Fibroblast of skin of back (primary cell): Measurements from ENCODE around the gene DRD1.
A peak's percentile ranks its signal among the peaks of the same experiment; 100 is the strongest.
"Not testable (repeated sequence)": the region's sequence is repeated elsewhere in the genome, so short reads cannot be mapped to it uniquely, and the experiment has no call there.

Experiments
- DNase-seq: peaks from one replicate; pipeline ENCODE4 v3.0.0-alpha.2; 2013

Gene DRD1

DNA sequence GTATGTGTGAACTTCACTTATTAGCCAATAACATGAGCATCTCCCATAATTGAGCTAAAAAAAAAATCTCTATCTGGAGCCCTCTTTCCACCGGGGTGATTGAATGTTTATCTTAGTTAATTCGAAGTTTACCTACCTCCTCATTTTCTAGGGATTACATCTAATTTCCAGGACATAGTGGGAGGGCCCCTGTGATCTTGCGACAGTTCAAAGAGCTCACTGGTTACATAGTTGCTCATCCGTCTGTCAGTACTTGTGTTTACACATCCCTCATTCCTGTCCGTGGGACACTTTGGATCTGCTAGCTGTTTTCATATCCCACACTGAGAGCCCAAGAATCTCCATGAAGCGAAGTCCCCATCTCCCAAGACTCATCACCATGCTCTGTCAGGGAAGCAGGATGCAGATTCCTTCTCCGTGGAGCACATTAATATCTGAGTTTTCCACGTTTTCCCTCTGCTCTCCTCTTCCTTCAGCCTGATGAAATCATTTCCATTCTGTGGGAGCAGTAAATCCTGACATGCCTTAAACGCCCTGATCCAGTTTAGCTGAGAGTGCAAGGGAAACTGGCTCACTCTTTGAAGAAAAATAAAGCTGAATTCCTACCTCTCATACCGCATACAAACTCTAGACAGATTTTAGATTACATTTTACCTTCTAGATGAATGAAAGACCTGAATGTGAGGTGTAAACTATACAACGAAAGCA, 24.2 kb upstream of the DRD1 start:
- no peak for DNase-seq

DNA sequence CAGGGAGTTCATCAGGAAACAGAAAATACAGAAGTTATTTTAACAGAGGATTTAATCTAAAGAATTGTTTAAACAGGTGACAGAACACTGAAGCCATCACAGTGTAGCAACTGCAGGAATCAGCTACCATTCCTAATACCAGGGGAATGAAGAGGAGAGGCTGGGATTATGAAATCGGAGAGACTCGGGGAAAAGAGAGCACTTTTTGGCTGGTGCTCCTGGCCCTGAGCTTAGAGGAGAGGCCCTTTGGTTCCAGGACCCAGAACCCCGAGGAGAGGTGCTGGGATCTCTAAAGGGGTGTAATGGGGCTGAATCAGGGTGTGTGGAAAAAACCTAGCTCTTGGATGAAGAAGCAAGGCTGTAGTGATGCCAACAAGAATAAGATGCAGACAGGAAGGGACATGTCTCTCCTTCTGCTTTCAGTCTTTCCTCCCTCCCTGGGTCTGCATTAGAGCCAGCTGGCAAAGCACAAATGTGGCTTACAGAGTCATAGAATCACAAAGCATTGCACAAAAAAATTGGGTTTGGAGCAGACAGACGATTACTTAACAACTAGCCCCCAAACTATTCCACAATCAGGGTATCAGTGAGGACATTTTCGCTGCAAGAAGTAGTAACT, 22.8 kb upstream of the DRD1 start:
- no peak for DNase-seq

DNA sequence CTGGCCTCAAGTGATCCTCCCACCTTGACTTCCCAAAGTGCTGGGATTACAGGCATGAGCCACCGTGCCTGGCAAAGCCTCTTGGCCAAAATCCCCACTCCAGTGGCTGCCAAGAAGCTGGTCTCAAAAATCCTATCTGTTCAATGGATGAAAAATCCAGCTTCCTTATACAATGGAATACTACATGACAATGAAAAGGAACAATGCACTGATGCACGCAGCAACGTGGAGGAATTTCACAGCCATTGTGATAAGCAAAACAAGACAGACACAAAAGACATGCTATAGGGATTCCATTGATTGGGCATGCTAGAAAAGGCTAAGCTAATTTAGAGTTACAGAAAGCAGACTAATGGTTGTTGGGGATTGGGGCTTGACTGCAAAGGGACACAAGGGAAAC, 21.3 kb upstream of the DRD1 start:
- DNase-seq, result no peak

DNA sequence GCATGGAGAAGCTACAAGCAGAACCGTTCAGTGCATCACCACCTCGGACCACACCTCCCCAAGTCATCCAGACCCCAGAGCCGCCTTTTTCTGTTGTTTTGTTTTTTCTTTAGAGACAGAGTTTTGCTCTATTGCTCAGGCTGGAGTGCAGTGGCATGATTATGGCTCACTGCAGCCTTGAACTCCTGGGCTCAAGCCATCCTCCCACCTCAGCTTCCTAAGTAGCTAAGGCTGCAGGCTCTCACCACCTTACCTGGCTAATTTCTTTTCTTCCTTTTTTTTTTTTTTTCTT, 20.9 kb upstream of the DRD1 start:
- no peak for DNase-seq

DNA sequence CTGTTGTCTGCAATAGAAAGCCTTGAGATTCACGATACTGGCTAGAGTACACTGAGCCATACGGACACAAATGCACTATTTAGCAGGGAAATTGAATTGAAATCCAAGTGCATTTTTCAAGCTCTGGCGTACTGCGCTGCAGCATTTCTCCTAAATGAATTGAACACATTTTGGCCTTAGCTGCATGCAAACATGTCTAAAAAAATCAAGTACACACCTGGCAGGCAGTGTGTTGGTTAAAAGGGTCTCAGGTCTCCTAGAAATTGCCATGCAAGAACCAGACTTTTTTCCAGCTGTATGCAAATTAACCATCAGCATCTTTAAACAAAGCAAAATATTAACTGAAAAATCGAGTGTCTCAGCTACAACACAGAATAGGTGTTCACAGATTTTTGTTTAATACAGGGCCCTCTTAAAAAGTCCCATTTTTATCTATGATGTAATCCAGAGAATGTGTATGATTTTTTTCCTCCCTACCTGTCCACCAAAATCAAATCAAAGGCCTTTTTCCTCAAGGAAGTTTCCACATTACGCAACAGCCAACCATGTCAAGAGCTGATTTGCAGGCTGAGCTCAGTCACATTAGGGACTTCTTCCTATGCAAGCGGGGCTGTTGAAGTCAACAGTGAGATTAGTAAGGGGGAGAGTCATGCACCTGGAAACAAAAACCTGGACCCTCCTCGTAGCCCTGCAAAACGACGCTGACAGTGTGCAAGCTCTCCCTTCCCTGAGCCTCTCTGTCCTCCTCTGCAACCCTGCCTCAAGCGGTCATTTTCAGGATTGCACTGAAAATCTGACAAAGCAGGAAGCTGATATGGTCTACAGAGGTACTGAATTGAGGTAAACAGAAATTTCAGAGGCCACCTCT, 20.3 kb upstream of the DRD1 start:
- DNase-seq, result peak; percentile 46

DNA sequence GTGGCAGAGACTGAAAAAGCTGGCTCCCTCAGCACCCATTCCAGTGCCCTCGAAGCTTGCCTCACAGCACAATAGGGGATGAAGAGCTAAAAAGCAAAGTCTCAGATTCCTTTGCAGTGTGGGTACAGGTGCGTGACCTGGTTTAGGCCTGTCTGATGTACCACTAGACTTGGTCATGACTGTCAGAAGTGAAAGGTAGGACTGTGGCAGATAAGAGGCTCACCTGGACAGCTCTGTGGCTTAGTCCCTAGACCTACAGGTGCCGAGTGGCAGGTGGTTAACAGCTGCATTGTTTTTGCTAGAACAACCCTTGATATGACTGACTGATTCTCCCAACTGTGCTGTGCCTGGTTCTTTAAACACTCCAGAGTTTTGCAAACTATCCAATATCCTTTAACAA, 19.7 kb upstream of the DRD1 start:
- no peak for DNase-seq

DNA sequence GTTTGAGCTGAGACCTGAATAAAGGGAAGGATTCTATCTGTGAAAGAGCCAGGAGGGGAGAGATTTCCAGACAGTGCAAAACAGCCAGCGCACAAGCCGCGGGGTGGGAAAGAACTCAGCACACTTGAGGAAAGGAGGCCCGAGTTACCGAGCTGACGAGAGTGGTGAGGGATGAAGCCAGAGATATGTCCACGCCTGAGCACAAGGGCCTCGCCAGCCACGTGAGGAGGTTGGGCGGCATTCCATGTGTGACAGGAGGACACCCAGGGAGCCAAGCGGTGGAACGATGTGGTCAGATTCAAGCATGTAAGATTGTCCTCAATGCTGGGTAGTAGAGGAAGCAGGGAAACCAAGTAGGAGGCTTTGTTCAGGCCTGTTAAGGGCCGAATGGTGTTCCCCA, 17.4 kb upstream of the DRD1 start:
- DNase-seq, result no peak

DNA sequence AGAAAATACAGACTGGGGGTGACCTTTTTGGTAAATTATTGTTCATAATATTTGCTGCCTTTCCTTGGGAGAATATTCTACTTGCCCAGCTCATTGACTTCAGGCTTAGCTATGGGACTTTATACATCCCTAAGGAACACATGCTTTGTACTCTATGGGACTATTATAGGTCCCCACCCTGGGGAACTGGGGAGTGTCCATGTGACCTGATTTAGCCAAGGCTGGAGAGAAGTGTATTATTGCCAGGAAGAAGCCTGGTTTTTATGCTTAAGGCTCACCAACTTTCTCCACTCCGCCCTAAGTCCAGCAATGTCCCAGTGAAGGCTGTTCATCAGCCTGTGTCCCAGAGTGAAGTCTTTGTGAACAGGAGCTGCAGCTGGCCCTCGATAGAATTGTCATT, 16.6 kb upstream of the DRD1 start:
- no peak for DNase-seq

DNA sequence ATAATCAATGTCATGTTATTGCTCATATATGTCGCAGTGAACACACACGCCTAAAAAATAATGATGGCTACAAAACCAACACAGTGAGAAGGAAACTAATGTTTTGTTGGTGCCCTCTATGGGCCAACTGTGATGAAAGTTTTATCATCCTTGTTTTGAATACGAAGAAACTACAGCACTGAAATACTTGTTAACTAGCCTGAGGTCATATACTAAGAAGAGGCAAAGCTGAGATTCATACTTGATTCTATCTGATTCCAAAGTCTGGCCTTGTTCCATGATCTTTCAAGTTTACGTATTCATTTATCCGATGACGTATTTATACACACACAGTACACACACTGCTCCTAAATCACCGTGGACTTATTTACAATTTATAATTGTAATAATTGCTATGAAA, 16.1 kb upstream of the DRD1 start:
- DNase-seq, result peak; percentile 18

DNA sequence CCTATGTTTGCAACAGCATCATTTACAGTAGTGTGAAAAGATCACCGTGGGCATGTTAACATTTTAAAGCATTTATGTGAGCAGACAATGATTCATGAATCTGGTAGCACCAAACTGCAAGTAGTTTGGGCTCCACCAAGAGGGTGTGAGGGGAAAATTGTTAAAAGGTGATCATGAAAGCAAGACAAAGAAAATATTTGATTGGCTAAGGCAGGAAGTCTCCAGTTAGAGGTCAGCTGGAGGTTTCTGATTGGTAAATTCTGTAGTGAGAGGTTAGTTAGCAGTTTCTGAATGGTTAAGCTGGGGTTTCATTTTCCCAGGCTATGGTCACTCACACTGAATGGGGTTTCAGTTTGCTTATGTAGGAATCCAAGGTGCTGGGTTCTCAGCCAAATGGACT, 13.5 kb upstream of the DRD1 start:
- no peak for DNase-seq

DNA sequence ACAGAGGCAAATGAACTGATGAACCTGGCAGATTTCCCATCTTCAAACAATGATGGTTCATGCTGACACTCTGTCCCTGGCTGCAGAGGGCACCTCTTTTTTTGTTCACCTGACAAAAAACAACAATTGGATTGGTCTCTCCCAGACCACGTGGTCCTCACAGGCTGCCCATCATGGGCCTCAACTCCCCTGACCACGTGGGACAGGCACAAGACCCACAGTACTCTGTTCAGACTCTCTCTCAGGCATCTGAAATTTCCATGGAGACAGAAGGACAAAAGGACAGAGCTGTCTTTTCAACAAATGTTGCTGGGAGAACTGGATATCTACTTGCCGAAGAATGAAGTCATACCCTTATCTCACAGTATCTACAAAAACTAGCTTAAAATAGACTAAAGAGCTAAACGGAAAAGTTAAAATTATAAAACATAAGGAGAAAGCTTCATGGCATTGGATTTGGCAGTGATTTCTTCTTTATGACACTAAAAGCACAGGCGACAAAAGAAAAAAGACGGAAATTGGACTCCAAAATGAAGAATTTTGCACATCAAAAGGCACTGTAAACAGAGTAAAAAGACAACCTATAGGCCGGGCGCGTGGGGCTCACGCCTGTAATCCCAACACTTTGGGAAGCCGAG, 12.2 kb upstream of the DRD1 start:
- DNase-seq, result no peak

DNA sequence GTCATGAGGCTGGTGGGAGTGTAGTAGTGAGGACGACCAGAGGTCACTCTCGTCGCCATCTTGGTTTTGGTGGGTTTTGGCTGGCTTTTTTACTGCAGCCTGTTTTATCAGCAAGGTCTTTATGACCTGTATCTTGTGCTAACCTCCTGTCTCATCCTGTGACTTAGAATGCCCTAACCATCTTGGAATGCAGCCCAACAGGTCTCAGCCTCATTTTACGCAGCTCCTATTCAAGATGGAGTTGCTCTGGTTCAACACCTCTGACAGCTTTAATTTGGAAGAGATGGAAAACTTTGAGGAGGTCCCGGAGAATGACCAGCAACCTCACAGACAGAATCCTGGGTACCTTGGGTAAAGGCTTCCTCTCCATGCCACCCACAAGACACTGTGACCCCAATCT, 10.4 kb upstream of the DRD1 start:
- DNase-seq, result not testable (repeated sequence)

DNA sequence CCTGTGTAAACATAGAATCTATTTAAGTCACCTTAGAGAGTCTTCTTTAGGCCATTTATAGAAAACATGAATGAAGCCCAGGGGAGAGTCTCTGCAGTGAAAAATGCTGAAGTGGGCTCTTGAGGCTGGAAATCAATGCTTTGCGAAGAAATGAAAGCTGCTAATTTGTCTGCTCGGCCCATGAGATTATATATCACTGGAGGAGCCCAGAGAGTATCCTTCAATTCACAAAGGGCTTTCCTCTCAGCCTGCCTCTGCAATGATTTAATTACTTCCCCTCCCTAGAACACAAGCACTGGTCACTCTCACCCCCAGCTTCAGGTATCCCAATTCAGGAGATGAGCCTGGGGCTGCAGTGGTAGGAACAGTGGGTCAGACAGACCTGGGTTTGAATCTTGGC, 8.2 kb upstream of the DRD1 start:
- no peak for DNase-seq

DNA sequence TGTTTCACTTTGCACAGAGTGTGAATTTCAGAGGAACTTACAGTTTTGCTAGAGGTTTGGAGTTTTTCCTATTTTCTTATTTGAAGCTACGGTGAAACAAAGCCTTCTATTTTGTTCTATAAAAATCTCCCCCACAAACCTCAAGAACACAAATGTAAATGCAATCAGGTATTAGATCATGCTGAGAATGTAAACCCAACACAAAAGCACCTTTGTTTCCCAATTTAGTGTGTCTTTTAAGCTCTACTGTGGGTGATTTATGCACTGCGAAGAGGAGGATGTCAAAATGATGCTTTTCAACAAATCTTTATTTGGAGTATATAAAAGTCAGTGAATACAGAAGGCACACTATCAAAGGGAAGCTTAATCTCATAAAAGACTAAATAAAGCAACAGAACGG, 4.3 kb upstream of the DRD1 start:
- no peak for DNase-seq

DNA sequence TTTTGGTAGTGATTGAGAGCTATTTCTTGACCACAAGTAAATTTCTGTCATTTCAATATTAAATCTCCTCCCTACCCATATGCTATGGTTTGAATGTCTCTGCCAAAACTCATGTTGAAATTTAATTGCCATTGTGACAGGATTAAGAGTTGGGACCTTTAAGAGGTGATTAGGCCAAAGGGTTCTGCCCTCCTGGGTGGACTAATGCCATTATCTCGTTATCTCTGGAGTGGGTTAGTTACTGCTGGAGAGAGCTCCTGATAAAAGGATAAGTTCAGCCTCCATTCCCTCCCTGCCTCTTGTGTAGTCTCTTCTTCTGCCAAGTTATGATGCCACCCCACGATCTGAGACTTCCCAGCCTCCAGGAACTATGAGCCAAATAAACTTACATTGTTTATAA, 3.6 kb upstream of the DRD1 start:
- DNase-seq, result no peak

DNA sequence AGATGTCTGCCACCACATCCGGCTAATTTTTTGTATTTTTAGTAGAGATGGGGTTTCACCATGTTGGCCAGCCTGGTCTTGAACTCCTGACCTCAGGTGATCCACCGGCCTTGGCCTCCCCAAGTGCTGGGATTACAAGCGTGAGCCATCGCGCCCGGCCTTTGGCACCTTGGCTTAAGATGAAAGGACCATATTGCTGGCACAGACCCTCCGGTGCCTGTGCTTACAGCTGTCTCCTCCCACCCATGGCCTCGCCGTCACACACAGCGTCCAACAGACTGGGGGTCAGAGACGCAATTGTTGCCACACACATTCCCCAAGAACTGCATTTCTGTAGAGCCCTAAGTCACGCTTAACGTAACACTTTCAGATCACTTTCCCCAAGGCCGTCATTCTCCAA, 2.4 kb upstream of the DRD1 start:
- not testable (repeated sequence) for DNase-seq

DNA sequence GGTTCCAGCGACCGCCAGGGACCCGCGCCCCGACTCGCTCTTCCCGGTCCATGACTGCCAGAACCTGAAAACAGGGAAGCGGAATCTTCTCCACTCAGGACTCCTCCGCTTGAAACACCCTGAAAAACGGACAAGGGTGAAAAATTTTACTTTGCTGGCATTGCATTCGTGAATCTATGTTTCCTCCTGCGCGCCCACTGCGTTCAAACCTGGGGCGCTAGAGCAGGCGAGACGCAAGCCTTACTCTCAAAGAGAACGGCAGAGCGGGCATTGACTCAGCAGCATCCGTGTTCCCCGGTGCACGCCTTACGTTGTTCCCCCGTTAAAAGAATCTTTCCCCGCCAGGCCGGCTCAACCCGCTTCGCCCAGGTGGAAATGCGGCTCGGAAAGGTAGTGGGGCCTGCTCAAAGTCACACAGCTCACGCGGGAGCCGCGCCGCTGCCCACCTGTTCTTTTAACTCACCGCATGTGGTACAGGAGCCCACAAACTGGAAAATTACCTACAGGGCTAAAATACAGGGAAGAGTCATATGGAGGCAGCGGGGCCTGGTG, 999 bp upstream of the DRD1 start:
- no peak for DNase-seq

DNA sequence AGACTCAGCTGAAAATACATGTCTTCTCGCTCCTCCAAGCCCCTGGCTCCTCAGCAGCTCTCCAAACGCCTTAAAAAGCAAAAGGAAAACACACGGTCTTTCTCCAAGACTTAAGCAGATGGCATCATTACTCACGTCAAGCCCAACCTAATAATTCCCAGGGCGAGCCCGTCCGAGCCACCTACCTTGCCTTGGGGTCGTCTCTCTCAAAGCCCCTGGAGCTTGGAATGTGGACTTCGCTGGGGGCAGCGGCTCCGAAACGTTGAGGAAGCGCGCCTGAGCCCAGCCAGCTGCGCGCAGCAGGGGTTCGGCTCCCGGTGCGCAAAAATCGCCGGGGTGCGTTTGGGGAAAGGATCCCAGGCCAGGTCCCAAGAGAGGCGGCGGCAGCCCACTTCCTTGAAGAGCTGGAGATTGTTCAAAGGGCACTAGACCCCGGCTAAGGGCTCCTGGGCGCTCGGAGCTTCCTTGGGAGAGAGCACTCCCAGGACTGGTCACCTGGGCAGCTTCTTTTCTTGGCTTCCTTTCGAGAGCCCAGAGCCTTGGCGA, 395 bp downstream of the DRD1 start:
- no peak for DNase-seq

DNA sequence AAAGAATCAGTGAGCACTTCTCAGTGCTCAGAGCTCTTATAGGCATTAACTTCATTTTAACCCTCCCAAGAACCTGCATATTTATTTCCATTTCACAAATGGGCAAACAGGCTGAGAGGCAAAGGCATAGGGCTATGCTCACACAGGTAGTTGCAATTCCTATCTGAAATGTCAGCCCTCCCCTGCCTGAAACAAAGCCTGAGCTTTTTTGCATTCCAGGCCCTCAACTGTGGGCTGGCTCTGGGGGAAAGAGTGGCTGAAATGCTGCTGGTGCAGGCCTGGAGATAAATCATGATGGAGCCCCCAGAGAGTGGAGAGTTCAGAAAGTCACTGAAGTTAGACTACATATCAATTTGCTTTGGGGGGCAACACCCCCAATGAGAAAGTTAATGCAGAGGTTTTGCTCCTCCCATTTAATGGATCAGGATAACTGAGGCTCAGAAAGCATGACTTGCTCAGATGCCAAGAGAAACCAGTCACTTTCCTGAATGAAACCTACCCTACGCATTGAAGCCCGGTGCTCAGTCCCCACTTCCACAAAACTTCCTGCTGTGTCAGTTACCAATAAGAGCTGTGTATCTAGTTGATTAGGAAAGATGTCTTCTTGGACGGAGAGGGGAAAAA, 5.6 kb downstream of the DRD1 start:
- no peak for DNase-seq

DNA sequence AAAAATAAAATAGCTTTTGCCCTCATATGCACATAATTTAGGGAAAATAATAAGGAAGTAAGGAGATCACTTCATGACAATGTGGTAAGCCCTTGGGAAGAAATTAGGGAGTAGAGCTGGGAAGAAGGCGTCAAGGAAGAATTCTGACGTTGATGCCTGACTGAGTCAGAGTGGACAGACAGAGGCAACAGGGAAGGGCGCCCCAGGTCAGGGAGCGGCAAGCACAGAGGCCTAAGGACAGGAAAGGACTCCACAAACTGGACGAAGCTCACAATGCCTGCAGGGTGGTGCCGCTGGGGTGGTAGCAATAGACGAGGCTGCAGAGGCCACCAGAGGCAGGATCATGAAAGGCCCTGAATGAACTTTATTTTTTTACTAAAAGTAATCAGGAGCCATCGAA, 7.6 kb downstream of the DRD1 start:
- no peak for DNase-seq

DNA sequence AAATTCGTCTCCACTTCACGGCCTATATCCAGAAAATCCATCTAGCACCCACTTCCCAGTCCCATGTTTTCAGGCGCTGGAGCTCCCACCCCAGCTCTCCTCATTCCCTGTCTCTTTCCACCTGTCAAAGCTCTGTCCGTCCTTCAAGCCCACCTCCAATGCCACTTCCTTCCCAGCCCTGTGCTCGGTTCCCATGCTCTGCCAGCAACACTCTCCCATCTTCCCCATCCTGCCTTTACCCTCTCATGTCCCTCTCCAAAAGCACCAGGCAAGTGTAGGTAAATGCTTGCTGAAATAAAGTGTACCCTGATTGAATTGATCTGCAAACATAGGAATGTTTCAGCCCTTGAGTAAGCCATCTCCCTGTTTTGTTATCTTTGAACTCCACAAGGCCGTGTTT, 9.2 kb downstream of the DRD1 start:
- DNase-seq, result no peak

DNA sequence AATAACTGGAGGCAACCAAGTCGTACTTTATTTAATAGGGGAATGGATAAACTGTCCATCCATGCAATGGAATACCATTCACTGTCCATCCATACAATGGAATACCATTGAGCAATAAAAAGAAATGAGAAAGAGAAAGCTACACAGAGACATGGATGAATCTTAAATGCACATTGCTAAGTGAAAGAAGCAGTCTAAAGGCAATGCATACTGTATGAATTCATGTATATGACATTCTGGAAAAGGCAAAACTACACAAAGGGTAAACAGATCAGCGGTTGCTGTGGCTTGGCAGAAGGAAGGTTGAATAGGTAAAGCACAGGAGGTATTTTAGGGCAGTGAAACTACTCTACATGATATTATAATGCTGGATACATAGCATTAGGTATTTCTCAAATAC, 16.2 kb downstream of the DRD1 start:
- DNase-seq, result no peak

DNA sequence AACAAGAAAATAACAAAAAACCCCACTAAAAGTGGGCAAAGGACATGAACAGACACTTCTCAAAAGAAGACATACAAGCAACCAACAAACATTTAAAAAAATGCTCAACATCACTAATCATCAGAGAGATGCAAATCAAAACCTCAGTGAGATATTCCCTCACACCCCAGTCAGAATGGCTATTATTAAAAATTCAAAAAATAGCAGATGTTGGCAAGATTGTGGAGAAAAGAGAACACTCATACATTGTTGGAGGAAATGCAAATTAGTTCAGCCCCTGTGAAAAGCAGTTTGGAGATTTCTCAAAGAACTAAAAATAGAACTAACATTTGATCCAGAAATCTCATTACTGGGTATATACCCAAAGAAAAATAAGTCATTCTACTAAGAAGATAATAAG, 19.4 kb downstream of the DRD1 start:
- not testable (repeated sequence) for DNase-seq
